ENCODE results near the gene RBMX. TPM values are rescaled to one million over a fixed set of nuclear protein-coding genes. Genes with fewer than 3 reads are reported as not detected.

RBMX gene
- total RNA-seq, 1 experiment from 2014 or later: 495 TPM

DNA sequence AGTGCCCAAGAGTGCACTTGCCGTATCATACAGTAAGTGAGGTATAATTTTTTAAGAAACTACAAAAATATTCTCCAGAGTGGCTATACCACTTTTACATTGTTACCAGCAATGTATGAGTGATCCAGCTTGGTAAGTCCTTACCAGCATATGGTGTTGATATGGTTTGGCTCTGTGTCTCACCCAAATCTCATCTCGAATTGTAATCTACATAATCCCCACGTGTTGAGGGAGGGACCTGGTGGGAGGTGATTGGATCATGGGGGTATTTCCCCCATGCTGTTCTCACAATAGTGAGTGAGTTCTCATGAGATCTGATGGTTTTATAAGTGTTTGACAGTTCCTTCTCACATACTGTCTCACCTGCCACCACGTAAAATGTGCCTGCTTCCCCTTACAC is 44.8 kb downstream of the RBMX start:
- no peak for DNase-seq (ENCODE audit: low read depth)

GRCh38 chrX:136829413-136829812 is 51.1 kb downstream of the RBMX start:
- DNase-seq (ENCODE audit: low read depth): no peak

DNA sequence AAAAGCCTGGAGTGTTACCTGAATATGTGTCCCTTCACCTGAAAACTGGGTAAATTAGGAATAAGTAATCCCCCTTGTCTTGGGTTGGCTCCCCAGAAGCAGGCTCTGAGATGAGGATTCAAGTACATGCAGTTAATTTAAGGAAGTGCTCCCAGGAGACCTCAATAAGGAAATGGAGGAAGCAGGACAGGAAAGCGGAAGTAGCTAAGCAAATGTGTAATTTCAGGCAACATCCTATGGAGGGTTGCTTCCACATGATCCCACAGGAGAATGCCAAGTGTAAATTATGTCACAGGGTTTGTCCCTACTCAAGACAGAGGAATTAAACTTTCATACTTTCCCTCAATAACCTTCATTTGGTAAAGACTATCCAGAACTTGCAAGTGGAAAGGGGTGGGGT is 51.7 kb downstream of the RBMX start:
- no peak for DNase-seq (ENCODE audit: low read depth)

- no peak for DNase-seq (ENCODE audit: low read depth)
These were observed 53.5 kb downstream of the RBMX start for GRCh38 chrX:136827026-136827425.

DNA sequence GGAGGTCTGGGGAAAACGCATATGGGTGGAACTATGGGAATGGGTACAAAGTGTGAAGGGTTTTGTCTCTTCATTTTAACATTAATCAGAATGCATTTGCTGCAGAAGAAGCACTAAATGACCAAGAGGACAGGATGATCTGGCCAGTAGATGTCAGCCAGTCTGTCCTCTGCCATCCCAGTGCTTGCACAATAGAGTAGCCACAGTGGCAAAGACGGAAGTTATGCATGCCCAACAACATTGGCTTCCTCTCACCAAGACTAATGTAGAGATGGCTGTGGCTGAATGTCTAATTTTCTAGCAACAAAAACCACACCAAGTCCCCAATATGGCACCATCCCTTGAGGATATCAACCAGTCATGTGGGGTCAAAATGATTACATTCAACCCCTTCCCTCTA is 54.8 kb downstream of the RBMX start:
- DNase-seq (ENCODE audit: low read depth): no peak

Other genes with a start within 250 kb of the RBMX start
- gene CD40LG, start 232.6 kb downstream of the RBMX start, total RNA-seq (2014; rRNA removed; shearing (Covaris generic)): not detected in 2 replicates
- gene ARHGEF6, start 99.8 kb downstream of the RBMX start, total RNA-seq (2014; rRNA removed; shearing (Covaris generic)): 3.3 and 7.6 TPM in 2 replicates
- not detected in 2 replicates for gene GPR101, start 153.3 kb upstream of the RBMX start, total RNA-seq (2014; rRNA removed; shearing (Covaris generic))

Data from Daoy (cell line).